NT2/D1 (cell line): Measurements from ENCODE around the gene KCNJ15.

Experiments
- DNase-seq: peaks from one replicate; pipeline ENCODE4 v3.0.0-alpha.2; 2011; ENCODE audit warnings: low read depth, low spot score
- H3K27me3 ChIP-seq: 2 replicates; pipeline ENCODE4 v1.6.0; 2011; ENCODE audit warnings: mild to moderate bottlenecking; ENCODE audit not compliant: insufficient read length, insufficient read depth
- H3K36me3 ChIP-seq: 2 replicates; pipeline ENCODE4 v1.6.1; 2011; ENCODE audit warnings: mild to moderate bottlenecking, low read length, mixed read lengths; ENCODE audit not compliant: insufficient read depth, insufficient read length
- H3K4me1 ChIP-seq: 2 replicates; pipeline ENCODE4 v1.5.1; 2011; ENCODE audit not compliant: insufficient read depth, insufficient read length
- H3K4me3 ChIP-seq: 2 replicates; pipeline ENCODE4 v1.5.1; 2011; ENCODE audit warnings: low read depth; ENCODE audit not compliant: insufficient read length
- H3K9ac ChIP-seq: 2 replicates; pipeline ENCODE4 v1.6.0; 2011; ENCODE audit warnings: low read depth; ENCODE audit not compliant: insufficient read length
- H3K9me3 ChIP-seq: 2 replicates; pipeline ENCODE4 v1.5.1; 2011; ENCODE audit warnings: mild to moderate bottlenecking, low read length; ENCODE audit not compliant: insufficient read depth
- SUZ12 ChIP-seq: IDR thresholded peaks from 2 replicates; pipeline ENCODE4 v1.6.1; 2011; ENCODE audit not compliant: insufficient read length, insufficient read depth; ENCODE audit errors: extremely low read depth
- YY1 ChIP-seq: IDR thresholded peaks from 2 replicates; pipeline ENCODE4 v1.6.1; 2011; ENCODE audit not compliant: insufficient read length, insufficient read depth
- ZNF274 ChIP-seq: IDR thresholded peaks from 2 replicates; pipeline ENCODE4 v1.6.1; 2011; ENCODE audit warnings: mild to moderate bottlenecking, low read depth, low read length

The KCNJ15 gene

DNA sequence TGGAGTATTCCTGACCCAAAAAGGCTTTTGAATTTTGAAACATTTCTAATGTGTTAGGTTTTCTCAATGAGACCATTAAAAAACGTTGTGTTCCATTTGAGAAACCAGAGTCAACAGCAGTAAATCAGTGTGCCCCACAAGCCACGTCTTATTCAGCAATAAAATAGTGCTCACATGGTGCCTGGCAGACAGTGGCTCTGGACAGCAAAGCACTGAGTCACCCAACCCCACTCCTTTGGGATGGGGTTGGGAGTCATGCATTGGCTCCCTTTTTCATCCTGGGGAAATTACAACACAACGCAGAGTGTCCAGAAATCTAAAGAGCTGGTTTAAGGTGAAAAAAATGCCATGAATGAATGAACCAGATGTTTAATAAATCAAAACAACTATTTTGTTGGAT is 46.5 kb downstream of the KCNJ15 start:
- H3K27me3 ChIP-seq: no peaks in the 10 kb centered on the region
- peaks cover 8% of the 10 kb centered on the region; the same call in 1 of the 2 replicates for H3K9me3 ChIP-seq
- H3K36me3 ChIP-seq: no peaks in the 10 kb centered on the region
- TF ChIP-seq SUZ12 (no peak), ZNF274 (no peak), YY1 (no peak)
- DNase-seq: no peak
- H3K4me1 ChIP-seq: peaks cover 2% of the 10 kb centered on the region
- no peak overlapping the region for H3K9ac ChIP-seq
- no peak overlapping the region for H3K4me3 ChIP-seq

DNA sequence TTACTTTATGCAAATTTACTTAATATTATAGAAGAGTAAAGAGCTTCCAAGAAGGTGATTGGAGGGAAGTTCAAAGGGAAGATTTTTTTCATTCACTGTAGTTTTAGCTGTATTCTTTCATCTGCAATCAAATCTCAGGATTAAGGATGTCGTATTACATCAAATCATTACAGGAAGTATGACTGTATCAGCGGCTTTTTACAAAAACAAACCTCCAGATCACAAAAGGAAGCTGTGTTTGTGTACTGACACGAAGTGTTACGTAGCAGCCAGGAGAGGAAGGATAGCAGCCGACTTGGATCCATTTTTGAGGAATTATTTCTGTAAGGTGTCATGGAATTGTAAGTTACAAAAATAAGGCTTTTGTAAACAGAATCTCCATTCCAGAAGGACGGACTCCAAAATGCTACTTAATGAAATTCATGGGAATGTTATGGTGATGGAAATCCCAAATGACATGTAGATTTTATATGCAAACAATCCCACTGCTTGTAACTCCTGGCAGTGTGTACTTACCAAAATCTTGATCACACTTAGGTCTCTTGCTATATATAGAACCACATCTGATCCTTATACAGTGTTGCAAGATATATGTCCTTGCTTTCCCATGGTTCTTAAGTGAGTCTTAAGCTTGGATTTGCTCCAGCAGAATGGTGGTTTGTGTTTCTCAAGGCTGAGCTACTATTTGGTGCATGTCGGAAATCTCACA is 49.8 kb downstream of the KCNJ15 start:
- Histone ChIP-seq H3K27me3 (no peaks in the 10 kb centered on the region), H3K4me3 (no peak overlapping the region), H3K4me1 (peaks cover 2% of the 10 kb centered on the region), H3K9ac (no peak overlapping the region), H3K9me3 (peaks cover 8% of the 10 kb centered on the region; the same call in 1 of the 2 replicates), H3K36me3 (no peaks in the 10 kb centered on the region)
- DNase-seq: no peak
- TF ChIP-seq SUZ12 (no peak), YY1 (no peak), ZNF274 (no peak)

DNA sequence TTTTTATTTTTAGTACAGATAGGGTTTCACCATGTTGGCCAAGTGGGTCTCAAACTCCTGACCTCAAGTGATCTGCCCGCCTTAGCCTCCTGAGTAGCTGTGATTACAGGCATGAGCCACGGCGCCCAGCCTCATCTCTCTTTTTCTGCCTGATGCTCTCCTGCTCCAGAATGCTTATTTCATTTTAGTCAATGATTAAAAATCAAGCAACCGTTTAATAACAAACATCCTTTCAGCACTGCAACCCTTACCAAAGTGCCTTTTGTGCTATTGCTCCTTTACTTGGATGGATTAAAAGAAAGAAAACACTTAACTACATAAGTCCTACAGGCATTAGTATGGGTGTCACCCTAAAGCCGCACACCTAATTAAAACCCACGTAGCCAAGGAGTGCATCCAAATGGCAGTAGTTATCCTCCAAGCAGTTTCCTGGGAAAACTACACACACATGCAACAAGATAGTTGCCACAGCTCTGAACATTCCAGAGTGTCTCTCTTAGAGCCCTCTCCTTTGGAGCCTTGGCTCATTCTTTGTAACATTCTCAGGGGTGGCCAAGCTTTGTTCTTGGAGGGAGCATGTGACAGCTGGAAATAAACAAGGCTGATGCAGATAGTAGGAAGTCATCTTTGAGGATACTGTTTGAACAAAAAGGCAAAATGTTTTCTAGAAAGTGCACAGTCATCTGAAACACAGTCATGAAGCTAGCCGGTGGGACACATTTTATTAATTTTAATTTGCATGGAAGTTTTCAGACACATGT is 51.2 kb downstream of the KCNJ15 start:
- peaks cover 8% of the 10 kb centered on the region; the same call in 1 of the 2 replicates for H3K9me3 ChIP-seq
- no peaks in the 10 kb centered on the region for H3K36me3 ChIP-seq
- no peak overlapping the region for H3K9ac ChIP-seq
- no peak overlapping the region for H3K4me3 ChIP-seq
- no peaks in the 10 kb centered on the region for H3K4me1 ChIP-seq
- no peak for TF ChIP-seq YY1
- no peak for TF ChIP-seq ZNF274
- TF ChIP-seq SUZ12: no peak
- DNase-seq: no peak
- H3K27me3 ChIP-seq: no peaks in the 10 kb centered on the region

DNA sequence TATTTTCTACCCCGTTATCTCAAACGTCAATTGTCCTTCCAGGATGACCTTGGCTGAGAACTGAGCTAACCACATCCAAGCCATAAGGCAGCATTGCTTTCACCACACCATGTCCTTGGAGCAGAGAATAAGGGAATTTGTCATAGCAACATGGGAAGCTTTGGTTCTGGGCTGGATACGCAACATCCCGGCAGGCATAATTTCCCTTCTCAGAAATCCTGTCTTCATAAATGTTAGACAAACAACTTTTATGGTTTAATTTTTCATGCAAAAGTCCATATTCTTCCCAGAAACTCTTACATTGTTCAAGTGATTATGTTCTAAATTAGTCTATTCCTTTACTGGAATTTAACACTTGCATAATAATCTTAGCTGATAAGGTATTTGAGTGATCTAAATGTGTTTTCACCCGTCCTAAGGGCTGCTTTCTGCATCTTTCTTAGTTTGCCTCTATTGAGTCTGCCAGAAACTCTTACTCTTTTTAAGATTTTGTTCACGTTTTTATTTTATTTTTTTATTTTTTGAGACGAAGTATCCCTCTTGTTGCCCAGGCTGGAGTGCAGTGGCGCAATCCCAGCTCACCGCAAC is 51.8 kb downstream of the KCNJ15 start:
- no peak for DNase-seq
- H3K27me3 ChIP-seq: no peaks in the 10 kb centered on the region
- TF ChIP-seq SUZ12 (no peak), ZNF274 (no peak), YY1 (no peak)
- no peaks in the 10 kb centered on the region for H3K36me3 ChIP-seq
- H3K4me3 ChIP-seq: no peak overlapping the region
- H3K9me3 ChIP-seq: peaks cover 8% of the 10 kb centered on the region; the same call in 1 of the 2 replicates
- no peak overlapping the region for H3K9ac ChIP-seq
- H3K4me1 ChIP-seq: no peaks in the 10 kb centered on the region

DNA sequence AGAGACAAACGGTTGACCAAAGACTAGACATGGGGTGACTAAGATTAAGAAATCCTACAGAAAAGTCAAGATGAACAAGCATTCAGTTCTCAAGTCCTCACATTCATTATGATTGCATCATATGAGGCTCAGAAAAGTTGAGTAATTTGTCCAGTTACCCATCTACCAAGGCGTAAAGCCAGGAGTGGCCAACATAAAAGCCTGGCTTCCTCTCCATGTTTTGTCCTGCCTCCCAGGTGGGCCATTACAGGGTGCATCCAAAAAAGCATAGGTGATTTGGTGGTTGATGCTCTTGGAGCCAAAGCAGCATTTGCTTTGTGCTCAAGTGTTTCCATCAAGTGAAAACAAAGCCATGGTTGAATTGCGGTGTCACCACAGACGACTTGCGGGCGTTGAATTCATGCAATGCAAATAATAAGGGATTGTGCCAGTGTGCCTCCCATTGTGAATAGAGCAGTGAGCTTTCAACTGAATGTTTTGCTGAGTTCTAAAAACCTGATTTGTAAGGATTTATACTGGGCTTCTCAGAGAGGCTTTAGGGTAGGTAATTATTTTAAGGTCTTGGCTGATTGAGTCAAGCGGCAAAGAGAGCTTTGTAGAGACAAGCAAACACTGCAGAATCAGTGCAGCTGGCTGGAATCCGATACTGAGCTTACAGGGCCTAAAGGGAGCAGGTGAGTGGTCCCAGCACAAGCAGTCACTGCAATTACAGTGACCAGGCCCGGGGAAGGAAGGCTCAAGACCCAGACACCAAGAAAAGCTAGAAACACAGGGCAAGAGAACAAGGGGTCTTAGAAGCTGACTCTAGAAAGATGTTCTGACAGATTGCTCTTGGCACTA is 54.1 kb downstream of the KCNJ15 start:
- TF ChIP-seq YY1: no peak
- no peak for TF ChIP-seq SUZ12
- TF ChIP-seq ZNF274: no peak
- no peaks in the 10 kb centered on the region for H3K27me3 ChIP-seq
- peaks cover 13% of the 10 kb centered on the region; the same call in 1 of the 2 replicates for H3K9me3 ChIP-seq
- no peaks in the 10 kb centered on the region for H3K4me1 ChIP-seq
- DNase-seq: no peak
- no peaks in the 10 kb centered on the region for H3K36me3 ChIP-seq
- H3K9ac ChIP-seq: no peak overlapping the region
- no peak overlapping the region for H3K4me3 ChIP-seq

DNA sequence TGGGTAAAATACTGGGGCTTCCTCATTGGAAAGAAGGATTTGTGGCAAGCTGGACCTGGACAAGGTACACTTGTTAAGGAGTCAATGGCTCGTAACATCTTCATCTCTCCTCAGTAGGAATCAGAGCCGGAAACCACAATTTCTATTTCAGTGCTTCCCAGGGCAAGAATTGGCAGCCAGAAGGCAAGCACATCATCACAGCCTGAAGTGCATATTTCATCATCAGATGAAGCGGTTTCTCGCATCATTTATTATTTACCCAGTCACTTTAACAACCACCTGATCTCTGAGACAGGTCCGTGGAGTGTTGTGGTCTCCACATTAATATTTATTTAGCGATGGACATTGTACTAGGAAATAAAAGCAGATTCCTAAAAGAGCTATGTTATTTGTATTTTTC is 55.0 kb downstream of the KCNJ15 start:
- no peak for TF ChIP-seq ZNF274
- no peak for TF ChIP-seq YY1
- TF ChIP-seq SUZ12: no peak
- H3K27me3 ChIP-seq: no peaks in the 10 kb centered on the region
- H3K9ac ChIP-seq: no peak overlapping the region
- H3K4me3 ChIP-seq: no peak overlapping the region
- no peaks in the 10 kb centered on the region for H3K4me1 ChIP-seq
- H3K9me3 ChIP-seq: peaks cover 13% of the 10 kb centered on the region; the same call in 1 of the 2 replicates
- no peak for DNase-seq
- no peaks in the 10 kb centered on the region for H3K36me3 ChIP-seq

DNA sequence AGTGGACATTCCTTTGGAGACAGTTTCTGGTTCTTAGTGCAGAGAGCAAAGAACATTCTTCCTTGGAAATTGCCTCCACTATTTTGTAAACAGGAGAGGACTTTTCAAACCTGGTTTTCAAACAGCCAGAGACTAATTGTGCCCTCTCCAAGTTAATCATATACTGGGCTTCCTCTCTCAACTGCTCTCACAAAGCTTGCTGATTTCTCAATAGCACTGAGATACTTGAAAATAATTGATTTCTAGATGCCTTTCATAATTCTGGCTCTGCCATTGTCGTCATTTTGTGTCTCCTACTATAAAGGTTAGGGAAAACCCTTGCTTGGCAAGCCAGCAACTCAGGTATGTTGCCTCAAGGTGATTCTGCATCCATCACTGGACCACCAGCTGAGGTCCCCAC is 56.0 kb downstream of the KCNJ15 start:
- TF ChIP-seq ZNF274 (no peak), YY1 (no peak), SUZ12 (no peak)
- no peak for DNase-seq
- Histone ChIP-seq H3K36me3 (no peaks in the 10 kb centered on the region), H3K27me3 (no peaks in the 10 kb centered on the region), H3K4me1 (no peaks in the 10 kb centered on the region), H3K9me3 (0 out of 2 replicates have a peak, but pooled peaks cover 5% of the 10 kb centered on the region), H3K9ac (no peak overlapping the region), H3K4me3 (no peak overlapping the region)
